Keratinocyte (primary cell): ENCODE measurements around the gene C14orf39. TPM values are rescaled to one million over a fixed set of nuclear protein-coding genes. Genes with fewer than 3 reads are reported as not detected.

Experiments used
- DNase-seq: peaks from one replicate; pipeline ENCODE4 v3.0.0-alpha.2; 2011; ENCODE audit warnings: low read depth, missing footprints, low spot score
- FAIRE-seq: peaks from 2 replicates; lab custom pipeline; 2011; peaks lifted over from hg19 to GRCh38; lab: Jason Lieb, UNC
- H2AFZ ChIP-seq: 2 replicates; pipeline ENCODE4 v1.6.0; 2012; ENCODE audit warnings: low read length, control low read depth, inconsistent platforms; ENCODE audit not compliant: control insufficient read depth
- H3K27ac ChIP-seq: 2 replicates; pipeline ENCODE4 v1.5.1; 2011; ENCODE audit warnings: low read length; ENCODE audit not compliant: control insufficient read depth, insufficient read depth
- H3K27me3 ChIP-seq: 3 replicates; pipeline ENCODE4 v1.6.0; 2011; ENCODE audit warnings: low read length; ENCODE audit not compliant: control insufficient read depth, insufficient read depth; ENCODE audit errors: extremely low read depth
- H3K36me3 ChIP-seq, 2 experiments: 2 replicates in 1 of 2; 3 replicates in 1 of 2; pipeline ENCODE4 v1.5.1; 2011; ENCODE audit warnings: low read length in 2 of 2, mild to moderate bottlenecking in 1 of 2; ENCODE audit not compliant: control insufficient read depth in 2 of 2, insufficient read depth in 2 of 2; ENCODE audit errors: extremely low read depth in 1 of 2
- H3K4me1 ChIP-seq: 3 replicates; pipeline ENCODE4 v1.5.1; 2011; ENCODE audit warnings: low read length; ENCODE audit not compliant: control insufficient read depth, insufficient read depth; ENCODE audit errors: extremely low read depth
- H3K4me2 ChIP-seq: 3 replicates; pipeline ENCODE4 v1.6.0; 2011; ENCODE audit warnings: low read depth, low read length; ENCODE audit not compliant: control insufficient read depth, insufficient read depth; ENCODE audit errors: extremely low read depth
- H3K4me3 ChIP-seq, 3 experiments: fragments of 200-600 bp in 1 of 3; sonication (generic) in 1 of 3; 2 replicates in 2 of 3; 3 replicates in 1 of 3; pipeline ENCODE4 v1.5.1; 2011 to 2016; ENCODE audit warnings: low read length in 3 of 3, mild to moderate bottlenecking in 3 of 3, control low read depth in 2 of 3, inconsistent platforms in 1 of 3, low read depth in 1 of 3, mixed read lengths in 1 of 3, mixed run types in 1 of 3, moderate library complexity in 1 of 3; ENCODE audit not compliant: control insufficient read depth in 2 of 3, insufficient read depth in 2 of 3; ENCODE audit errors: extremely low read depth in 1 of 3
- H3K79me2 ChIP-seq: 2 replicates; pipeline ENCODE4 v1.6.0; 2012; ENCODE audit warnings: low read length; ENCODE audit not compliant: control insufficient read depth, insufficient read depth
- H3K9ac ChIP-seq: 3 replicates; pipeline ENCODE4 v1.6.0; 2011; ENCODE audit warnings: low read length; ENCODE audit not compliant: control insufficient read depth, insufficient read depth; ENCODE audit errors: extremely low read depth
- H3K9me1 ChIP-seq: 3 replicates; pipeline ENCODE4 v1.6.0; 2011; ENCODE audit warnings: low read length; ENCODE audit not compliant: control insufficient read depth, insufficient read depth; ENCODE audit errors: extremely low read depth
- H3K9me3 ChIP-seq: 2 replicates; pipeline ENCODE4 v1.5.1; 2012; ENCODE audit warnings: low read depth, low read length; ENCODE audit not compliant: control insufficient read depth
- H4K20me1 ChIP-seq: 3 replicates; pipeline ENCODE4 v1.6.0; 2011; ENCODE audit warnings: low read length; ENCODE audit not compliant: control insufficient read depth, insufficient read depth; ENCODE audit errors: extremely low read depth
- EZH2 ChIP-seq: IDR thresholded peaks from one replicate; pipeline ENCODE4 v1.6.1; 2012; ENCODE audit warnings: inconsistent platforms, mild to moderate bottlenecking, low read length, moderate library complexity
- dilution Hi-C: fragments of 300-500 bp; cut with MboI; formaldehyde crosslinking; loops from one replicate; pipeline ENCODE4 v1.7.0; 2020; ENCODE audit warnings: low sequenced_read_pairs; ENCODE audit not compliant: extremely low pct_ligation_motif_present
- polyA plus RNA-seq, 5 experiments: library from polyadenylated mRNA; depleted of rRNA in 3 of 5; stranded (reverse) in 3 of 5; stranded (forward) in 1 of 5; unstranded in 1 of 5; fragments of >200 nt; gene quantifications; 1 replicate in 1 of 5; 2 replicates in 3 of 5; 3 replicates in 1 of 5; pipeline versions ENCODE4 v1.2.1 to v1.2.3, GENCODE V29; 2011 to 2012; ENCODE audit warnings: missing spikeins in 2 of 5, low read depth in 1 of 5, low replicate concordance in 1 of 5
- TF ChIP-seq, protein P1 (sequence below), 3 experiments: IDR thresholded peaks in 1 of 3; conservative IDR thresholded peaks in 1 of 3; optimal IDR thresholded peaks in 1 of 3; 2 replicates in 2 of 3; 3 replicates in 1 of 3; pipeline versions ENCODE3 to v1.5.1; 2011; ENCODE audit warnings: low read length in 3 of 3, mild to moderate bottlenecking in 3 of 3, moderate library complexity in 2 of 3, control low read depth in 1 of 3, inconsistent platforms in 1 of 3; ENCODE audit not compliant: insufficient read depth in 2 of 3; ENCODE audit errors: extremely low read depth in 1 of 3

C14orf39 gene
- polyA plus RNA-seq, 1 donor (not counting 4 experiments of a cell fraction or from before 2014, with no cell fraction given), result not detected

DNA sequence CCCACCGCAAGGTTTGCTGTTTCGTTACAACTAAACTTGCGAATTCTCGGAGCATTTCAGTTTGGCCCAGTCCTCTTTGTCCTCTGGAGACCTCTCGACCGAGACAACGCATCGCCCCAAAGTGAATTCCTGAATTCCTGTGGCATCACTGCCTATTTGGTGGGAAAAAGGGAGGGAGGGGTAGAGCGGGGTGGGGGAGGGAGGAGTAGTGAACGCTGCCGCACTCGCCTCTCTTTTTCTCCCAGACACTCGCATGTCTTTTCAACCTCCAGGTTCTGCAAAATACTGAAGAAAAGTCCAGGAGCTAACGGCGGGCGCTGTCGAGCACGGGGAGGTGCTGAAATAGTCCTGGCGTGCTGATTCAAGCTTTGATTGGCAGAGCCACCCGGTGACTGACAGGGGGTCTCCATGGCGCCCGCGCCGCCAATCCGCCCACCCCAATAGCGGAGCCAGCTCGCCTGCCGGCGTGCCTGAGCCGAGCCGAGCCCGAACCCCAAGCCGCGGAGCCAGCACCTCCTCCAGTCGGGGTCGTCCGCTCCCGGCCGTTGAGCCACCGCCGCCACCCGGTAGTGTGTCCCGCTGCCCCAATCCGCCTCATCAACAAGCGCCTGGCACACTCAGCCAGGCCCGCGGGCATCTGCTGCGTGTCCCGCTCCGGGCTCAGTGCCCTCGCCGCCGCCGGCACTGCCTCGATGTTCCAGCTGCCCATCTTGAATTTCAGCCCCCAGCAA, 23.0 kb upstream of the C14orf39 start, which contains the start of gene SIX6:
Gene SIX6, plus strand, starts transcription at position 440 of the 731 bp plus-strand sequence. Its CDS starts 253 bp downstream, at position 693.
- Histone ChIP-seq H3K4me2 (no peak within 1 kb of the TSS), H3K4me3 (no peak within 1 kb of the TSS), H3K9ac (no peak within 1 kb of the TSS), H3K27me3 (peaks cover 93% of the 10 kb centered on the region), H4K20me1 (peaks cover 5% of the 10 kb centered on the region), H3K36me3 (no peaks in the 10 kb centered on the region), H3K9me3 (no peaks in the 10 kb centered on the region), H3K9me1 (no peaks in the 10 kb centered on the region), H3K4me1 (no peaks in the 10 kb centered on the region), H2AFZ (no peak within 1 kb of the TSS), H3K79me2 (no peaks in the 10 kb centered on the region), H3K27ac (no peak within 1 kb of the TSS)
- FAIRE-seq (no peak), DNase-seq (no peak)
- dilution Hi-C loops, result no loop called here
- TF ChIP-seq, protein P1, sequence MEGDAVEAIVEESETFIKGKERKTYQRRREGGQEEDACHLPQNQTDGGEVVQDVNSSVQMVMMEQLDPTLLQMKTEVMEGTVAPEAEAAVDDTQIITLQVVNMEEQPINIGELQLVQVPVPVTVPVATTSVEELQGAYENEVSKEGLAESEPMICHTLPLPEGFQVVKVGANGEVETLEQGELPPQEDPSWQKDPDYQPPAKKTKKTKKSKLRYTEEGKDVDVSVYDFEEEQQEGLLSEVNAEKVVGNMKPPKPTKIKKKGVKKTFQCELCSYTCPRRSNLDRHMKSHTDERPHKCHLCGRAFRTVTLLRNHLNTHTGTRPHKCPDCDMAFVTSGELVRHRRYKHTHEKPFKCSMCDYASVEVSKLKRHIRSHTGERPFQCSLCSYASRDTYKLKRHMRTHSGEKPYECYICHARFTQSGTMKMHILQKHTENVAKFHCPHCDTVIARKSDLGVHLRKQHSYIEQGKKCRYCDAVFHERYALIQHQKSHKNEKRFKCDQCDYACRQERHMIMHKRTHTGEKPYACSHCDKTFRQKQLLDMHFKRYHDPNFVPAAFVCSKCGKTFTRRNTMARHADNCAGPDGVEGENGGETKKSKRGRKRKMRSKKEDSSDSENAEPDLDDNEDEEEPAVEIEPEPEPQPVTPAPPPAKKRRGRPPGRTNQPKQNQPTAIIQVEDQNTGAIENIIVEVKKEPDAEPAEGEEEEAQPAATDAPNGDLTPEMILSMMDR (optimal IDR thresholded peaks at IDR 0.05 in 1 of 3, IDR thresholded peaks at IDR 0.05 in 1 of 3, conservative IDR thresholded peaks at IDR 0.05 in 1 of 3; ENCODE audit: extremely low read depth in 1 of 3, insufficient read depth in 2 of 3, low read length in 3 of 3), result no peak
- TF ChIP-seq EZH2, result no peak

DNA sequence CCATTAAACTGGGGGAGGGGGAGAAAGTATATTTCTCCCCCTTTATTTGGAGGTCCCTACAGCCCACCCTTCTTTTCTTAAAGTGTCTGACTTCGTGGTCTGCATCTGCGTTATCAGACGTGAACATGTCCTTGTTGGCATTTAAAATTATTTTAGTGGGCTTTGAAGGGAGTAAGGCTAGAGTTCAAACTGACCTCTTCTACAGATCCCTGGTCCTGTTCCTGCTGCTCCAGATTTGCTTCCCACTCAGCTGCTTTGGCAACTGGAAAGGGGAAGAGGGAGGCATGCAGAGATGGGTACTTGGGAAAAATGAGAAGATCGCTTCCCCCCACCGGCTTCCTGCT, 22.5 kb upstream of the C14orf39 start:
- H3K27me3 ChIP-seq, result peaks cover 93% of the 10 kb centered on the region
- no peak overlapping the region for H2AFZ ChIP-seq
- no peak overlapping the region for H3K4me3 ChIP-seq
- H4K20me1 ChIP-seq, result peaks cover 5% of the 10 kb centered on the region
- H3K27ac ChIP-seq, result no peak overlapping the region
- H3K4me1 ChIP-seq, result no peaks in the 10 kb centered on the region
- TF ChIP-seq EZH2, result no peak
- TF ChIP-seq, protein P1 (optimal IDR thresholded peaks at IDR 0.05 in 1 of 3, IDR thresholded peaks at IDR 0.05 in 1 of 3, conservative IDR thresholded peaks at IDR 0.05 in 1 of 3; ENCODE audit: extremely low read depth in 1 of 3, insufficient read depth in 2 of 3, low read length in 3 of 3), result no peak
- no peaks in the 10 kb centered on the region for H3K36me3 ChIP-seq
- dilution Hi-C loops, result no loop called here
- H3K9me3 ChIP-seq, result no peaks in the 10 kb centered on the region
- no peak overlapping the region for H3K4me2 ChIP-seq
- no peak overlapping the region for H3K9ac ChIP-seq
- H3K9me1 ChIP-seq, result no peaks in the 10 kb centered on the region
- DNase-seq, result no peak
- H3K79me2 ChIP-seq, result no peaks in the 10 kb centered on the region
- no peak for FAIRE-seq
